NCI-H226 (cell line): ENCODE measurements around the gene TOPBP1.
"Not testable (repeated sequence)": the region's sequence is repeated elsewhere in the genome, so short reads cannot be mapped to it uniquely, and the experiment has no call there.

Experiments used
- DNase-seq: peaks from one replicate; pipeline ENCODE4 v3.0.0-alpha.2; 2015

The TOPBP1 gene

GRCh38 chr3:133673746-133674145 is 12.0 kb upstream of the TOPBP1 start:
- no peak for DNase-seq

GRCh38 chr3:133672461-133672860 is 10.7 kb upstream of the TOPBP1 start:
- no peak for DNase-seq

- DNase-seq, result no peak
These were observed 8.8 kb upstream of the TOPBP1 start for GRCh38 chr3:133670525-133670995.

GRCh38 chr3:133669949-133670524 is 8.3 kb upstream of the TOPBP1 start:
- no peak for DNase-seq

GRCh38 chr3:133667118-133667517 is 5.4 kb upstream of the TOPBP1 start:
- DNase-seq, result peak; percentile 18

GRCh38 chr3:133665188-133665587 is 3.4 kb upstream of the TOPBP1 start:
- not testable (repeated sequence) for DNase-seq

- DNase-seq, result peak; percentile 4
These were observed 2.0 kb upstream of the TOPBP1 start for GRCh38 chr3:133663569-133664313.

GRCh38 chr3:133662278-133662651 is 524 bp upstream of the TOPBP1 start:
- DNase-seq, result peak; percentile 8

- DNase-seq, result no peak
These were observed 1.9 kb downstream of the TOPBP1 start for GRCh38 chr3:133659806-133660205.

GRCh38 chr3:133655731-133656515 is 5.8 kb downstream of the TOPBP1 start:
- no peak for DNase-seq

GRCh38 chr3:133649486-133650068 is 12.2 kb downstream of the TOPBP1 start:
- DNase-seq, result no peak

- peak; percentile 67 for DNase-seq
These were observed 17.0 kb downstream of the TOPBP1 start for GRCh38 chr3:133644768-133645167.

- DNase-seq, result no peak
These were observed 18.1 kb downstream of the TOPBP1 start for GRCh38 chr3:133643611-133644010.

- no peak for DNase-seq
These were observed 20.5 kb downstream of the TOPBP1 start for GRCh38 chr3:133641254-133641653.

- DNase-seq, result no peak
These were observed 28.3 kb downstream of the TOPBP1 start for GRCh38 chr3:133633439-133633838.

GRCh38 chr3:133629146-133629545 is 32.6 kb downstream of the TOPBP1 start:
- DNase-seq, result no peak

GRCh38 chr3:133627789-133628188 is 34.0 kb downstream of the TOPBP1 start:
- DNase-seq, result no peak

- no peak for DNase-seq
These were observed 41.5 kb downstream of the TOPBP1 start for GRCh38 chr3:133620066-133620784.

GRCh38 chr3:133611534-133611933 is 50.2 kb downstream of the TOPBP1 start:
- DNase-seq, result no peak

- no peak for DNase-seq
These were observed 51.7 kb downstream of the TOPBP1 start for GRCh38 chr3:133610031-133610430.

- DNase-seq, result no peak
These were observed 53.4 kb downstream of the TOPBP1 start for GRCh38 chr3:133608388-133608787.

GRCh38 chr3:133607816-133608215 is 53.9 kb downstream of the TOPBP1 start:
- DNase-seq, result no peak

GRCh38 chr3:133606902-133607301 is 54.8 kb downstream of the TOPBP1 start:
- DNase-seq, result no peak
